CD4-positive, alpha-beta T cell treated with Interleukin-4 for 4 hours (primary cell): ENCODE data around the gene S100A7.
A peak's percentile ranks its signal among the peaks of the same experiment; 100 is the strongest.

Experiments
- DNase-seq: peaks from one replicate; pipeline ENCODE4 v3.0.0-alpha.2; 2020

S100A7 gene

DNA sequence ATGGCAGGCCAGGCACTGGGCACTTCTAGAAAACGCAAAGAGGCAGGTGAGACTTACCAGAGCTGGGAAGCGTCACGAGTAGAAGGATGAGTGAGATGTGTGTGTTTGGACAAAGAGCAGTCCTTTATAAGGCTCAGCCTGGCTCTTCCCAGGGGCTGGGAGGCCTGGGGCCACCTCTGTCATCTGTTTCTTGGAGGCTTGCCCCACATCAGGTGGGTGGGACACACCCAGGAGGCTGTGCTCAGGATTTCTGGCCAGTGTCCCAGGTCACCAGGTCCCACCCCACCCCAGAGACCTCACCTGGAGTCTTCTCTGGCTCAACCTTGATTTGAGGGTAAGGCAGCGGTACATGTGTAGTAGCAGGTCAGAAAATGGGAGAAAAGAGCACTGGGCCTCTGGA is at the start of gene S100A7:
Gene S100A7 (minus strand): TSS at position 101 of the 400 bp plus-strand sequence. CDS start 1,638 bp downstream, outside the sequence.
- DNase-seq, result no peak

GRCh38 chr1:153509729-153510354 is 49.4 kb upstream of the S100A7 start:
- peak; percentile 58 for DNase-seq

DNA sequence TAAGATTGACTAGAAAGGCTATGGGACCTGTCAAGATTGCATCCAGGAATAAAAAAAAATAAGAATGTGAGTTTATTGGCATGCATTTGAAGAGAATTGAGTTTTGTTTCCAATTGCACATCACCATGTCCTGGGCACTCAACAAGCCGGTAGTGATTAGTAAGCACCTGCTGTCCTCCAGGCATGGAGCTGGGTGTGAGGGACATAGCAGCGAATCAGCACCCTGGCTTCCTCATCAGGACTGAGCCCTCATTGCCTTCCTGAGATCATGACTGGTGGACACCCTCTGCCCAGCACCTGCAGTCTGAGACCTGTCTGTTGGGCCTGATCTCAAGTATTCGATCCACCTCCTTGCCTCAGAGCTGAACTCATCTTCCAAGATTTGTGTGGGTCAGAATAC is 48.6 kb upstream of the S100A7 start:
- DNase-seq, result no peak

DNA sequence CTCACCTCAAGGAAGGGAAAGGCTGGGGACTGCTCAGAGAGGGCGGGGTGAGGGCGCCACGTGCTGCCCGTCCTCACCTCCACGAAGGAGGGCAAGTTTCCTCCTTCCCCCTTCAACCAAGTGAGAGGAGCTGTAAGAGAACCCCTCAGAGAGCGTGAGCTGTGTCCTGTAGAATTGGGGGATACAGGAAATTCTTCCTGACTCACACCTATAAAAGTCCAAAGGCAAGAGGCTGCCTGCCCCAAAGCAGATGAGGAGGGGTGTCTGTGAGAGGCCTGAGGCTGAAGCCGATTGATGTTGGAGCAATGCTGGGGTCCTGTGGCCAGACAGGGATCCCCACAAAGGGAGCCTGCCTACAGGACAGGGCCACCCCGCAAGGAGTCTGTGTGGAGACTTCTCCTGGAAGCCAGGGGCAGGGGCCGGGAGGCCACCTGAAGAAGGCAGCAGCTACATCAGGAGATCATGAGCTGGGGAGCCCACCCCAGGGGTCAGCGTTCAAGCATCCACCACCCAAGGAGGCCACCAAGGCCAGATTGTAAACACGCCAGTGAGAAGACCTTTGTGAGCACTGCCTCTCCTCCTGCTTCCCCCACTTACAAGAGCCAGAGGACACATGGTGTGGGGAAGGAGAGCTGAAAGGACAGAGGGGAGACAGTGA is 47.6 kb upstream of the S100A7 start:
- no peak for DNase-seq

- DNase-seq, result no peak
These were observed 46.5 kb upstream of the S100A7 start for GRCh38 chr1:153506831-153507413.

GRCh38 chr1:153506386-153506785 is 45.9 kb upstream of the S100A7 start:
- DNase-seq, result no peak

- no peak for DNase-seq
These were observed 45.1 kb upstream of the S100A7 start for GRCh38 chr1:153505576-153505975.

GRCh38 chr1:153503766-153504165 is 43.3 kb upstream of the S100A7 start:
- no peak for DNase-seq

DNA sequence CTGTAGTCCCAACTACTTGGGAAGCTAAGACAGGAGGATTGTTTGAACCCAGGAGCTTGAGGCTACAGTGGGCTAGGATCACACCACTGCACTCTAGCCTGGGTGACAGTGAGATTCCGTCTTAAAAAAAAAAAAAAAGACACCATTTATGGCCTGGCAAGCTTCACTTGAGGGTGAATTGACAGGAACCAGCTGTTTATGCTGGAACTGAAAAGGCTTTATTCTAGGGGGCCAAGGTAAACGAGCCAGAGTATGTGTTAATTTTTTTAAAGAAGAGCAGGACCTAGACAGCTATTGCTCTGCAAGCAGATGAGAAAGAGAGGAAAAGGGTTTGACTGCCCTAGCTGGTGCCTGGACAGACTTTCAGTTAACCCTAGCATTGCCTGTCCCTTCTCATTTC is 38.3 kb upstream of the S100A7 start:
- DNase-seq, result no peak

GRCh38 chr1:153495536-153495935 is 35.1 kb upstream of the S100A7 start:
- DNase-seq, result no peak

GRCh38 chr1:153494976-153495535 is 34.6 kb upstream of the S100A7 start:
- DNase-seq, result peak; percentile 60

- DNase-seq, result no peak
These were observed 33.0 kb upstream of the S100A7 start for GRCh38 chr1:153493343-153493960.

DNA sequence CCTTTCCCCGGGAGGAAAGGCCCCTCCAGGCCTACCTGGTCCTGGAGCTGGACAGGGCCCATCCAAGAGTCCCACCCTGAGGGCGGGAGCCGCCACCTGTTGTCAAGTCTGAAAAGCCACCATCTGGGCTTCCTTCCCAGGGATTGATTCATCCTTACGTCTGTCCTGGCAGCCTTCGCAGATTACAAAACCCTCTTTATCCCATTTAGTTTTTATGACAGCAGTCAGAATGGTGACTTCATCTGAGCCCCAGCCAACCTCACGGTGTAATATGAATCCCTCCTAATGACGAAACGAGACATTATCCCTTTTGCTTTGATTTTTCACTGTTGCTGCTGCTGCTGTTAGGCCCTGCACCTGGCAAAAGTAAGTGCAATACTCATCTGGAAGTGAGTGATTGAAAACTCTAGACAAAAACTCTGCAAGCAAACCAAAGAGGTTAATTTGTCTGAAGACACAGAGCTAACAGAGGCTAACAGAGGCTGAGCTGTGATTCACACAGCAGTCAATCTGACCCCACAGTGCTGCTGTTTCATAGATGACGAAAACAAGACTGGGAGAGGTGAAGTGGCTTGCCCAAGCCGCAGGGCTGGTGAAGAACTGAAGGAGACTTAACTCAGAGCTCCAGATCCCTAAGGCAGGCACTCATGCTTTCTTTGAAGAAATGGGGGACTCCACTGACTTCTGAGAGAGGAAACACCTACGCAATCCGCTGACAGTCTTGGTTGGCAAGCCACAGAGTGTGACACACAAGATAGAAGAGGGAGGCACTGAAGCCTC is 30.0 kb upstream of the S100A7 start:
- DNase-seq, result peak; percentile 21

GRCh38 chr1:153488731-153489130 is 28.3 kb upstream of the S100A7 start:
- no peak for DNase-seq

DNA sequence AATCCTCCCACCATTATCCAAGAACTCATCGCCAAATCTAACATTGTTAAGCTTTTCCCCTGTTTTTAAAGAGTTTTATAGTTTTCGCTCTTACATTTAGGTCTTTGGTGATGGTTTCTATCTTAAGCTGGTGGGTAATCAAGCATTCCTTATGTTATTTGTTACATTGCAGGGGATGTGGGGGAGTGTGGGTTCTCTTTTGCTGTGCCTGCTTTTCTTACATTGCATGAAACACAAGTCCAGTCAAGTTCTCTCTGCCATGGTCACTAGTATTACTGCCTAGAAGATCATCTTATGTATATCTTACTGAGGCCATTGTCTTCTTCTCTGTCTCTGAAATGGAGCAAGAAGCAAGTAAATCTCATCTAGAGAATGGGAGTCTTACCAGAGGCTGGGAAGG is 27.3 kb upstream of the S100A7 start:
- no peak for DNase-seq

- DNase-seq, result no peak
These were observed 25.4 kb upstream of the S100A7 start for GRCh38 chr1:153485863-153486262.

- DNase-seq, result no peak
These were observed 23.3 kb upstream of the S100A7 start for GRCh38 chr1:153483776-153484175.

DNA sequence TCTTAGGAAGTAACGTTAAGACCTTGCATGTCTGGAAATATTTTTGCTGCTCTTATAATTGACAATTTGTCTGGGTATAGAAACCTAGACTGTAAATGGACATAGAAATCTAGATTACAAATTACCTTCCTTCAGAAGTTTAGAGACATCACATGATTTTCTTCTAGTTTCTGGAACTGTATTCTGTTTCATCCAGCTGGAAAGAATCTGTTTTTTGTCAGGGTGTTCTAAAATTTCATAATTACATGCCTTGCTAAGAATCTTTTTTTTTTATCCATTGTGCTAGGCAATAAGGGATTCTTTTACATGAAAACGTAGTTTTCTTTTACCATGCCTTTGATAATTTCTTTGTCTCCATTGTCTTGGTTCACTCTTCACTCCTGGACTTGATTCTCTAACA is 20.7 kb upstream of the S100A7 start:
- DNase-seq, result no peak

- DNase-seq, result no peak
These were observed 18.5 kb upstream of the S100A7 start for GRCh38 chr1:153478692-153479618.

- DNase-seq, result no peak
These were observed 17.7 kb upstream of the S100A7 start for GRCh38 chr1:153478047-153478691.

DNA sequence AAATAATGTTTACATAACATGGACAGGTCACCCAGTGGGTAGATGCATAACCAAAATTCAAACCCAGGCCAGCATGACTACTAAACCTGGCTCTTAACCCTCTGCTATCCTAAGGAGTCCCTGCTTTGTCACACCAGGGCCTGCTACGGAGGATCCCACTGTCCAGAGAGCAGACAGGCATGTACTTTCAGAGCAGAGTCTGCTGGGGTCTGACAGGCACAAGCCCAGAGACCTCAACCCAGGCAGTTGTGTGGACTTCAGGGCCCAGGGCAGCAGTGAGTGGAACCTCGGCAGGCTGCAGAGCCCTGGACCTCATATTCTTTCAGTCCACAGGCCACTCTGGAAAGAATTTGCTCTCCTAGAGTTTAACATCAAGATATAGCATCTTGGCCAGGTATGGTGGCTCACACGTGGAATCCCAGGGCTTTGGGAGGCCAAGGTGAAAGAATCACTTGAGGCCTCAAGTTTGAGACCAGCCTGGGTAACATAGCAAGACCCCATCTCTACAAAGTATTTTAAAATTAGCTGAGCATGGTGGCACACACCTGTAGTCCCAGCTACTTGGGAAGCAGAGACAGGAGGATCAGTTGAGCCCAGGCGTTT is 16.1 kb upstream of the S100A7 start:
- DNase-seq, result no peak
